ENCODE data around the gene NFS1.
"Not testable (repeated sequence)": the region's sequence is repeated elsewhere in the genome, so short reads cannot be mapped to it uniquely, and the experiment has no call there.

Gene NFS1

DNA sequence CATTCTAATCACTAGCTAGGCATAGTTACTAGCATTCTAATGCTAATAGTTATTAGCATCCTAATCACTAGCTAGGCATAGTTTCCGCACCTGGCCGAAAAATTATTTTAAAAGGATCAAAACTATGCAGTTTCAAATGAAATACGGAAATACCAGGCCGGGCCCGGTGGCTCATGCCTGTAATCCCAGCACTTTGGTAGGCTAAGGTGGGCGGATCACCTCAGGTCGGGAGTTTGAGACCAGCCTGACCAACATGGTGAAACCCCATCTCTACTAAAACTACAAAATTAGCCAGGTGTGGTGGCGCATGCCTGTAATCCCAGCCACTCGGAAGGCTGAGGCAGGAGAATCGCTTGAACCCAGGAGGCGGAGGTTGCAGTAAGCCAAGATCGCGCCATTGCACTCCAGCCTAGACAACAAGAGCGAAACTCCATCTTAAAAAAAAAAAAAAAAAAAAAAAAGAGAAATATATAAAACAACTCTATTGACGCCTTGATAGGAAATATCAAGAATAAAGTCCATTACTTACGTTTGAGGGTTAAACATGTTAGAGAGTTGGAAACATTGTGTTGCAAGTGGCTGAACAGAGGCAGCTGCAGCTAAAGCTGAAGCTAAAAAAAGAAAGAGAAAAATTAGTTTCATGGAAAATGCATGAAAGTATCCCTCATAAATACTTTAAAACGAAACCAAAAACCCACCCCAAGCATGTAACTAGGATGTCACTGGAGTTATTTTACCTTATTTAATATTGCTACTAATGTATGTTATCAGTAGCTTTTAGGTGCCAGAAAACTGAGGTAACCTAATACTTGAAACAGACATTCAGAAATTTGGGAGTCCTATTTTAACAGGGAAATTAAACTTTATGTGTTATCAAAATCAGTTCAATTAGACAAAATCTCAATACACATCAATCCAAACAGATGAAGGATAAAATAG, 7.7 kb upstream of the NFS1 start:
- DNase-seq, result not testable (repeated sequence)

DNA sequence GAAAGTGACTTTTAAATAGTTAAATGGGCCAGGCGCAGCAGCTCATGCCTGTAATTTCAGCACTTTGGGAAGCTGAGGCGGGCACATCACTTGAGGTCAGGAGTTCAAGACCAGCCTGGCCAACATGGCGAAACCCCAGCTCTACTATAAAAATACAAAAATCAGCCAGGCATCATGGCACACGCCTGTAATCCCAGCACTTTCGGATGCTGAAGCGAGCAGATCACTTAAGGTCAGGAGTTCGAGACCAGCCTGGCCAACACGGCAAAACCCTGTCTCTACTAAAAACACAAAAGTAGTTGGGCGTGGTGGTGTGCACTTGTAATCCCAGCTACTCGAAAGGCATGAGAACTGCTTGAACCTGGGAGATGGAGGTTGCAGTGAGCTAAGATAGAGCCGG, 6.7 kb upstream of the NFS1 start:
- not testable (repeated sequence) for DNase-seq

GRCh38 chr20:35704514-35705261, 5.5 kb upstream of the NFS1 start:
- DNase-seq, result no peak

DNA sequence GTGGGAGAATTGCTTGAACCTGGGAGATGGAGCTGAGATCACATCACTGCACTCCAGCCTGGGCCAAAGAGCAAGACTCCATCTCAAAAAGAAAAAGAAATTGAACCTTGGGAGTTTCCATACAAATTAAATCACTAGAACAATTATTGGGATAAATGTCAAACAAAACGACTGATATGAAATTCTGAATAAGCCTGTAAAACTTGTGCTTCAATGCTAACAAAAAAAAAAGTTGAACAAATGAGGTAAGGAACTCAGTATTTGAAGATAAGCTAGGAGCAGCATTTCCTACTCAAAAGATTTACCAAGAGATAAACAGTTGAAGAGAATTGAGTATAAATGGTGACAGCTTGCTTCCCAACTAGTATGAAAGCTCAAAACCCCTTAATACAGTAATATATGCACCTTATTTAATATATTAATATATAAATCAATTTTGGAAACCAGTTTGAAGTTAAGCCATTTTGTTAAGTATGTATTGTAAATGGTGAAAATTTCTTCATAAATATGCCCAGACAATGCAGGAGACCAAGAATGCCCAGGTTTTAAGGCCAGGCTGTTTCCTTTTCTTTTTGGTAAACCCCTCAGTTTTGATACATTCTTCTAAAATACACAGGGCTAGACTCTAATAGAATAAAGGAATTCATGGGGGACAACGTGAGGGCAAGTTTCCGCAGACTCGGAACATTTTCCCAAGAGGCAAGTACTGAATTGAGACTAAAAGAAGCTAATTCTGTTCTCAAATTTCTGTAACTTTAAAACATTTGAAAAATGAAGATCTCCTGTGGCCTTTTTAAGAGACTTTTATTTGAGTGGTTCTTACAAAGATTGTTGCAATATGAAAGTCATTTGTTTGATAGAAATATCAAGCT, 3.9 kb upstream of the NFS1 start:
- DNase-seq, result no peak

- DNase-seq, result no peak
Measured at GRCh38 chr20:35702051-35702823, 3.1 kb upstream of the NFS1 start.

DNA sequence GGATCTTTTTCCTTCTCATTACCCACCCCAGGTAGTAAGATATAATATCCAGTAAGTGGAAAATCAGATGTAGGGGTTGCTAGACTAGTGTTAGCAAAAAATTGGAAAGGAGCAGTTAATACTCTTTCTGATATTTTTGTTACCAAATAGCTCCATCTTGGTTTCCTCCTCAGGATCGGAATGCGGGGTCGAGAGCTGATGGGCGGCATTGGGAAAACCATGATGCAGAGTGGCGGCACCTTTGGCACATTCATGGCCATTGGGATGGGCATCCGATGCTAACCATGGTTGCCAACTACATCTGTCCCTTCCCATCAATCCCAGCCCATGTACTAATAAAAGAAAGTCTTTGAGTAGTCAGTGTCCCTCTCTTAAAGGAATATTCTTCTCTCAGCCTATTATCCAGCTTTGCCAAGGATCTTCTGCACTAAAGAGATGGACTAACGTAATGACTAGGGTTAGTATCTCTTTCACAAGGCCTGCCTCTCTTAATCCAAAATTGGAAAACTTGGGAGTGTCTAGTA, 1.5 kb upstream of the NFS1 start:
- no peak for DNase-seq

DNA sequence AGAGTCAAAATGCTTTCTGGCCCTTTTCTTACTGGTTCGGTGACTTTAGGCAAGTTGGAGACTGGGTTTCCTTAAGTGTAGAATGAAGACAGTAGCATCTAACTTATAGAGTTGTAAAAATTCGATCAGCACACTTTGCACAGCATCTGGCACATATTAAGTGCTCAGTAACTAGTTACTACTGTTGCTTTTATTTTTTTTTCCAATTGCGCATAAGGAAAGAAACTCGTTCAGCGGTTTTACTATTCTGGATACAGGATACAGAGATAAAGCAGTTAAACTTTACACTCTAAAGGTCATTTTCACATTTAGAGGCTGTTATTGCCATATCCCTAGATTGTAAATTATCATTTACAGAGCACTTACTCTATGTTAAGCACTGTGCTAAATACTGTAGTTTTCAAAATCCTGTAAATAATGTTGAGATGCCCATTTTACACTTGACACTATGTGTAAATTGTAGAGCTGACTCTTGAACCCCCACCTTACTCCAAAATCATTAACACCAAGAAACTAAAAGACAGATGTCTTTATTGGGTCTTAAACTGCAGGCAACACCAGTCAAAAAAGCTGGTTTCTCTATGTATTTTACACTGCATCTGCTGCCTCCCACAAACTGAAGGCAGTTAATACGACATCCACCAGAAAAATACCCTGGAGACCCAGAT, 939 bp upstream of the NFS1 start:
- DNase-seq, result no peak

DNA sequence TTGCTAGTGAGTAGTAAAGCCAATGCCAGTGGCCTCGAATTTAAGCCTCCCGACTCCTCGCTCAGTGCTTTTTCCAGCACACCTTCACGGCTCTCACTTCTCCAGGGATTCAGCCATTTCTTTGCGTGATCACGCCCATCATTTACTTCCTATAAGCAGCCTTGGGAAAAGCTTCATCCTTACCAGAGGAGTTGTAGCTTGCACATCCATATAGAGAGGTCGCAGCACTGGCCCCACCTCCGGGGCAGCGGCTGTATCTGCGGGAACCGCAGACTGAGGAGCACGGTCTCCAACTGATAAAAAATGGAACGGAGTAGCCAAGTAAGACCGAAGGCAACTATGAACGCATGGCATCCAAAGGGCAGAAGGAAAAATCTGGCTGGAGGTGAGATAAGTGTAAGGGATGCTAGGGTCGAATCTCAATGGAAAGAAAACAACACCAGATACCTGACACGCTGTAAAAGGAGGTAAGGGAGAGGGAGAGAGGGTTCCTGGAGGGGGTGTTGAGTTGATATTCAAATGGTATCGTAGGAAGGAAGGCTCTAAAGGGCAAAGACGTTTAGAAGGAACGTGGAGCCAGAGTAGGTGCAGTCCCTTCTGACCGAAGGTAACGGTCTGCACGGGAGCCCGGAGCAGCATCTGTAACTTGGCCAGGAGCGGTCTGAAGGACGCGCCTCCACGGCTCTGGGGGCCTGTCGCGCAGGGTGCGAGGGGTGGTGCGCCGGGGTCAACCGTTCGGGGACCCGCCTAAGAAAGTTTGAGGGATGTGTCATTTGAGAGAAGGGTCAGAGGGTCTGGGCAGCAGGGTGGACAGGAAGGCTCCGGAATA, 640 bp downstream of the NFS1 start:
- no peak for DNase-seq

- no peak for DNase-seq
Measured at GRCh38 chr20:35697696-35698297, 1.4 kb downstream of the NFS1 start.

DNA sequence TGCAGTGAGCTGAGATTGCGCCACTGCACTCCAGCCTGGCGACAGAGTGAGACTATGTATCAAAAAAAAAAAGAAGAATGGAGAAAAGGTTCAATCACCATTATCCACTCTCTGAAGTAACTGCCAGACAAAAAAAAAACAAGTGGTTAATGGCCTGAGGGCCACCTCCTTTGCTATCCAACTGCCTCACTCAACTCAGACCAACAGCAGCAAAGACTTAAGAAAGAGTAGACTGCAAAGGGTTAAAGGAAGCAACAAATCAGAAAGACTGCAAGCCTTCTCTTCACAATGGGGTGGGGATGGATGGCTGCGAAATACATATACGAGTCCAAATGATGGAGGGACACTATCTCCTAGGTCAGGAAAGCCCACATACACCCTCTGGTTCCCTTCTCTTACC, 3.2 kb downstream of the NFS1 start:
- no peak for DNase-seq

DNA sequence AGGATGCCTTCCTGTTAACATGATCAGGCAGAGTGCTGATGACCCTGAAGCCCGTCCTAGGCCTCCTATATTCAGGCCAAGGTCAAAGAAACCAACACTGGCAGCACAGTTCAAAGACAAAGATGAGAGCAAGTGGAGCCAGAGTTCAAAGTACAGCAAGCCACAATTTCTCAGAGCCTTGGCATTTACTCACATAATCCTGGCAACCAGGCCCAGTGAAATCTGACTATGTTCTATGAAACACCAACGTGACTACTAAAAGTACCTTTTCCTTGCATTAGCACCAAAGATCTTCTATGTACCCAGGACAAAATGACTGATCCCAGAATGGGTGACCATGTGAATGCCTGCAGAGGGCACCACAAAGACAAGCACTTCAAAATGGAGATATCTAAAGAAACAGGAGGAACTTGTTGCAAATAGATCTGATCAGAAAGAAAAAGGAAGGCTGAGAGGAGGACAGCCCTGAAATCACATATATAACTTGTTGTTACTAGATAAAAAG, 3.9 kb downstream of the NFS1 start:
- DNase-seq, result no peak

GRCh38 chr20:35690265-35690664, 8.9 kb downstream of the NFS1 start:
- DNase-seq, result no peak

DNA sequence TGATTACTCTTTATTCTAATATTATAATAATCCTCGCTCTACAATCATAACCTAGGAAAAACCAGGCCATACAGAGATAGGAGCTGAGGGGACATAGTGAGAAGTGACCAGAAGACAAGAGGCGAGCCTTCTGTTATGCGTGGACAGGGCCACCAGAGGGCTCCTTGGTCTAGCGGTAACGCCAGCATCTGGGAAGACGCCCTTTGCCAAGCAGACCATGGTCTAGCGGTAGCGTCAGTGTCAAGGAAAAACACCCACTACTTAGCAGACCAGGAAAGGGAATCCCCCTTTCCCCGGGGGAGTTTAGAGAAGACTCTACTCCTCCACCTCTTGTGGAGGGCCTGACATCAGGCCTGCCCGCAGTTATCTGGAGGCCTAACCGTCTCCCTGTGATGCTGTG, 12.3 kb downstream of the NFS1 start:
- DNase-seq, result not testable (repeated sequence)

DNA sequence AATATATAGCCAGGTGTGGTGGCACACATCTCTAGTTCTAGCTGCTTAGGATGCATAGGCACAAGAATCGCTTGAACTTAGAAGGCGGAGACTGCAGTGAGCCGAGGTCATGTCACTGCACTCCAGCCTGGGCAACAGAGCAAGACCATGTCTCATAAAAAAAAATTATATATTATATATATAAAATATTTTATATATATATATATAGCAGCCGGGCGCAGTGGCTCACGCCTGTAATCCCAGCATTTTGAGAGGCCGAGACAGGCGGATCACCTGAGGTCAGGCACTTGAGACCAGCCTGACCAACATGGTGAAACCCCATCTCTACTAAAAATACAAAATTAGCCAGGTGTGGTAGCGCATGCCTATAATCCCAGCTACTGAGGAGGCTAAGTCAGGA, 13.8 kb downstream of the NFS1 start:
- DNase-seq, result not testable (repeated sequence)

DNA sequence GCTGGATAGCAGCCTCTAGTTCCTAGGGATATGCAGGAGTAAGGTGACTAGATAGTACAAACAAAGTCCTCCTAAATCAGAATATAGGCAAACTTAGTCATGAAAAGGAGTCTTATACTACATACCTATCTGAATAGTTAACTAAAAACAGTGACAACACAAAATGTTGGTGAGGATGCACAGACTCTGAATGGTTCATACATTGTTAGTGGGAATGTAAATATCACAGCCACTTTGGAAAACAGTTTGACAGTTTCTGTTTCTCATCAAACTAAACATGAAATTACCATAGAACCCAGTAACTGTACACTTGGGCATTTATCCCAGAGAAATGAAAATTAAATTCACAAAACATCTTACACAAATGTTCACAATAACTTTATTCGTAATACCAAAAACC, 17.2 kb downstream of the NFS1 start:
- DNase-seq, result no peak

DNA sequence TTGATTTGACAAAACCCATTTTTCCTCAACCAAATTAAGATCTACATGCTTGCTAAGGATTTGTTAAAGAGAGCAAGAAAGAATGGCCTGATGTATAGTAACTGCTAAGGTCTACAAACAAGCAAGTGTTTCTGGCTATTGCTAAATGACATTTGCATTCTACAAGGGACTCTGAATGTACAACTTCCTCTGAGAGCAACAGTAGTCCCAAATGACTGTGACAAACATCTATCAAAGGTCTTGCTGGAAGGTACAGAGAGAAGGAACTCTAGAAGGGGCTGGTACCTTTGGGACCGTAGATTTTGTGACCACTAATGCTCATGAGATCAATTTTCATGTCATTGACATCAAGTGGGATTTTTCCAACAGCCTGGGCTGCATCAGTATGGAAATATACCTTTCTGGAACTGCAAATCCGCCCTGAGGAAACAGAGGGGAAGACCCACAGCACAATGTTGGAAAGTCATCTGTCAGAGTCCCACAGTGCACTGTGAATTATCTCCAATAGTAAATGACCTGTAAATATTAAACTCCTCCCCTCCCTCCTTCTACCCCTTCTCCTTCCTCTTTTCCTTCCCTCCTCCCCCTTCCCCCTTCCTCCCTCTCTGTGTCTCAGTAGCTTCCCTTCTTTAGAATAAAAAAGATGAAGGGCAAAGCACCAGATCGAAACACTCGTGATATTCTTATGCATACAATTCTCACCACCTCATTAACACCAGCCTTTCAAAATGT, 18.5 kb downstream of the NFS1 start:
- DNase-seq, result no peak

DNA sequence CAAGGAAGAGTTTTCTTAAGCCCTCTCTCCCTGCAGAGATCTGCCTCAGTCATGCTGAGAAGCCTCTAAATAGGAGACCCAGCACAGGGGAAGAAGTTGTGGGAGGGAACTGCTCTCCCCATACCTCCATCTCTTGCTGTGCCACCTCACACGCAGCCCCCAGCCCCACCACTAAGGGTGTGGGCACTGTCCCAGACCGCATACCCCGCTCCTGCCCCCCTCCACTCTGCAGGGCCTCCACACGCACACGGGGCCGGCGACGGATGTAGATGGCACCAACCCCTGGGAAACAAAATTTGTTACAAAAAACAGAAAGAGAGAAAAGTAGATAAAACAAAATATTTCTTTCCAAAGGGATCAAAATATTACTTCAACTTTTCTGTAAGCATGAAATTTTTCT, 24.2 kb downstream of the NFS1 start:
- no peak for DNase-seq

GRCh38 chr20:35673884-35674283, 25.3 kb downstream of the NFS1 start:
- no peak for DNase-seq

- no peak for DNase-seq
Measured at GRCh38 chr20:35669681-35670080, 29.5 kb downstream of the NFS1 start.
